Measurements from ENCODE around the gene SENP5.
"Not testable (repeated sequence)": the region's sequence is repeated elsewhere in the genome, so short reads cannot be mapped to it uniquely, and the experiment has no call there.

The SENP5 gene

DNA sequence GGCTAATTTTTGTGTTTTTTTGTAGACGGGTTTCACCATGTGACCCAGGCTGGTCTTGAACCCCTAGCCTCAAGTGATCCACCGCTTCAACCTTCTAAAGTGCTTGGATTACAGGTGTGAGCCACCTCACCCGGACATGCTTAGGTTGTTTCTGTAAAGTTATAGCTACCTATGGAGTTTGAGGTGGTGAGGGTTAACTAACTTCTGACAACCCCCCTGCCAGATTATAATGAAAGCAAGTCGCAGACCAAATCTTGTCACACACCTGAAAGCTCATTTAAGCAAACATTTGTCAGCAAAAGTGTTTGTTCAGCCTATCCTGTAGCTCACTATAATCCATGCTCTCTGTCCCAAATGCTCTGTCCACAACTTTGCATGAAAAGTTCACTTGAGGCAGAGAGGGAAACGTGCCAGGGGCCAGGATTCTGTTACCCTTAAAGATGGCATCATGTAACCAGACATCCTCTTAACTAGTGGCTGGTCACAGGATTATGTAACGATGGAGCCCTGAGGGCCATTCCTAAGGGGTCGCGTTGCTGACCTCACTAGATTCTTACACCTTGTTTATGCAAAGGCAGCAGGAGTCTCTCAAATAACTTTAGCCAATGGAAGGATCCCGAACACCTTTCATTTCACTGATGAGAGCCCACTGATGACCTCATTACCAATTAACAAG, 24.1 kb upstream of the SENP5 start:
- H3K9me3 ChIP-seq (ENCODE audit: control insufficient read depth, low read length): peaks cover 3% of the 10 kb centered on the region
- H3K4me3 ChIP-seq (ENCODE audit: insufficient read depth, low read depth, low read length): no peak overlapping the region
- WGBS, 2 experiments: 89 to 93% methylated on average over 9 of the region's 9 CpGs

DNA sequence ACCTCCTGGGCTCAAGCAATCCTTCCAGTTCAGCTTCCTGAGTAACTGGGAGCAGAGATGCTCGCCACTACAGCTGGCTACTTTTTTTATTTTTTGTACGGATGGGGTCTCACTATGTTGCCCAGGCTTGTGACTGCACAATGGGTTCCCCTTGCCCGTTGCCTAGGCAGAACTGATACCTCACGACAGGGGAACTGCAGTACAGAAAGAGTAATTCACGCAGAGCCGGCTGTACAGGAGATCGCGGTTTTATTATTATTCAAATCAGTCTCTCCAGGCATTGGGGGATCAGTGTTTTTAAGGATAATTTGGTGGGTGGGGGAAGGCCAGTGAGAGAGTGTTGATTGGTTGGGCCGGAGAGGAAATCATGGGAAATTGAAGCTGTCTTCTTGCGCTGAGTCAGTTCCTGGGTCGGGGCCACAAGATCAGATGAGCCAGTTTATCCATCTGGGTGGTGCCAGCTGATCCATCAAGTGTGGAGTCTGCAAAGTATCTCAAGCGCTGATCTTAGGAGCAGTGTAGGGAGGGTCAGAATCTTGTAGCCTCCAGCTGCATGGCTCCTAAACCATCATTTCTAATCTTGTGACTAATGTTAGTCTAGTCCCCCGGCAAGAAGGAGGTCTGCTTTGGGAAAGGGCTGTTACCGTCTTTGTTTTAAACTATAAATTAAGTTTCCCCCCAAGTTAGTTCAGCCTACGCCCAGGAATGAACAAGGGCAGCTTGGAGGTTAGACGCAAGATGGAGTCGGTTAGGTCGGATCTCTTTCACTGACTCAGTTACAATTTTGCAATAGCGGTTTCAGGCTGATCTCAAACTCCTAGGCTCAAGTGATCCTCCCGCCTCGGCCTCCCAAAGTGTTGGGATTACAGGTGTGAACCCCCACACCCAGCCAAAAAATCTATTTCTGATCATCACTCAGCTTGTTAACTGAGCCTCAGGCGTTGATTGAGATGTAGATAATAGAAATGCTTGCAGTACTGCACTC, 23.2 kb upstream of the SENP5 start:
- not testable (repeated sequence) for H3K36me3 ChIP-seq (ENCODE audit: control insufficient read depth, insufficient read depth, low read length)
- WGBS, 2 experiments: 89 to 91% methylated on average over 18 to 19 of the region's 22 CpGs

More for the DNA sequence above, 24.1 kb upstream of the SENP5 start:
- H3K27me3 ChIP-seq (ENCODE audit: control insufficient read depth, insufficient read depth, low read length, poor library complexity, severe bottlenecking): no peaks in the 10 kb centered on the region
- H3K4me1 ChIP-seq (ENCODE audit: control insufficient read depth, insufficient read depth, low read length): no peaks in the 10 kb centered on the region
- H3K27ac ChIP-seq (ENCODE audit: insufficient read depth, low read depth, low read length, poor library complexity, severe bottlenecking): no peak overlapping the region
- no peaks in the 10 kb centered on the region for H3K36me3 ChIP-seq (ENCODE audit: control insufficient read depth, insufficient read depth, low read length)

DNA sequence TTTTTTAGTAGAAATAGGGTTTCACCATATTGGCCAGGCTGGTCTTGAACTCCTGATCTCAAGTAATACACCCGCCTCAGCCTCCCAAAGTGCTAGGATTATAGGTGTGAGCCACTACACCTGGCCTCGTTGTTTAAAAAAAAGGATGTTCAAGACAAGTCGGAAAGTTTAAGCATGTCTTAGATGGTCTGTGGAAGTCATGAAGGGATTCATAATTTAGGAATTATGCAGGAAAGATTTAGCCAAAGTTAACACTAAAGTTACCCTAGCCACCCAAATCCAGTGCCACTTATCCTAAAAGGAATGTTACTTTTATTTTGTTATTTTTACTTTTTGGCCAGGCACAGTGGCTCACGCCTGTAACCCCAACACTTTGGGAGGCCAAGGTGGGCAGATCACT, 19.3 kb upstream of the SENP5 start:
- H3K4me1 ChIP-seq (ENCODE audit: control insufficient read depth, insufficient read depth, low read length); H3K27ac ChIP-seq (ENCODE audit: insufficient read depth, low read depth, low read length, poor library complexity, severe bottlenecking); H3K27me3 ChIP-seq (ENCODE audit: control insufficient read depth, insufficient read depth, low read length, poor library complexity, severe bottlenecking); H3K36me3 ChIP-seq (ENCODE audit: control insufficient read depth, insufficient read depth, low read length); H3K9me3 ChIP-seq (ENCODE audit: control insufficient read depth, low read length); H3K4me3 ChIP-seq (ENCODE audit: insufficient read depth, low read depth, low read length): not testable (repeated sequence)
- WGBS, 2 experiments: 79 to 85% methylated on average over 4 of the region's 4 CpGs

More for the DNA sequence above, 23.2 kb upstream of the SENP5 start:
- H3K27me3 ChIP-seq (ENCODE audit: control insufficient read depth, insufficient read depth, low read length, poor library complexity, severe bottlenecking); H3K4me1 ChIP-seq (ENCODE audit: control insufficient read depth, insufficient read depth, low read length); H3K27ac ChIP-seq (ENCODE audit: insufficient read depth, low read depth, low read length, poor library complexity, severe bottlenecking); H3K4me3 ChIP-seq (ENCODE audit: insufficient read depth, low read depth, low read length); H3K9me3 ChIP-seq (ENCODE audit: control insufficient read depth, low read length): not testable (repeated sequence)

DNA sequence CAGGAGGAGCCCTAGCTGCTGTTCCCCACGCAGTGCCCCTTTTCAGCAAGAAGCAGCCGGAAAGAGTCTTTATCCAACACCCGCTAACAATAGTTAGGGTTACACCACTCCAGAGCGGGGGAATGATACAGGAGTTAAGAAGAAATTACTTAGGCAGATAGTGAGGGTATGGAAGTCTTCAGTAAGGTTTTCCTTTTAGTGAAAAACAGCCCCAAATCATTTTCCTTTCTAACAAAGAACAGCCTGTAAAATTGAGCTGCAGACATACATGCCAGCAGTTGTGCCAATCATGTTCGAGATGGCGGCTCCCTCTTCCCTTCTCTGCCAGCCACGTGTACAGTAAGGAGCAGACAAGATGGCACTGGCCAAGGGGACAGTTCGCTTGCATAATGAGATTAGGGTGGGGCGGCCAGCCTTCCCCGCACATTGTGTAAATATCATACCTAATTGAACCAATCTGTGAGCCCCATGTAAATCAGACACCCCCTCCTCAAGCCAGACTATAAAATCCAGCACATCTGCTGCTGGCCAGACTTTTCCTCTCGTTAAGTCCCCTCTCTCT, 18.5 kb upstream of the SENP5 start:
- Histone ChIP-seq H3K27me3 (ENCODE audit: control insufficient read depth, insufficient read depth, low read length, poor library complexity, severe bottlenecking) (no peaks in the 10 kb centered on the region), H3K9me3 (ENCODE audit: control insufficient read depth, low read length) (peaks cover 3% of the 10 kb centered on the region), H3K4me1 (ENCODE audit: control insufficient read depth, insufficient read depth, low read length) (no peaks in the 10 kb centered on the region), H3K4me3 (ENCODE audit: insufficient read depth, low read depth, low read length) (no peak overlapping the region), H3K36me3 (ENCODE audit: control insufficient read depth, insufficient read depth, low read length) (no peaks in the 10 kb centered on the region), H3K27ac (ENCODE audit: insufficient read depth, low read depth, low read length, poor library complexity, severe bottlenecking) (no peak overlapping the region)
- WGBS, 2 experiments: 80 to 84% methylated on average over 11 of the region's 11 CpGs

DNA sequence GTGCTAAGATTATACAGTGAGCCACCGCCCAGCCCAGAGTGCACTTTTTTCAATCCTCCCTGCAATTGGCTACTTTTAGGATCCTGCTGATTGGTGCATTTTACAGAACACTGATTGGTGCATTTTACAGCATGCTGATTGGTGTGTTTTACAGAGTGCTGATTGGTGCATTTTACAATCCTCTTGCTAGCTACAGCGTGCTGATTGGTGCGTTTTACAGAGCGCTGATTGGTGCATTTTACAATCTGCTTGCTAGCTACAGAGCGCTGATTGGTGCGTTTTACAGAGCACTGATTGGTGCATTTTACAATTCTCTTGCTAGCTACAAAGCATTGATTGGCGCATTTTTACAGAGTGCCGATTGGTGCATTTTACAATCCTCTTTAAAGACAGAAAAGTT, 4.7 kb upstream of the SENP5 start:
- H3K27ac ChIP-seq (ENCODE audit: insufficient read depth, low read depth, low read length, poor library complexity, severe bottlenecking); H3K36me3 ChIP-seq (ENCODE audit: control insufficient read depth, insufficient read depth, low read length); H3K4me3 ChIP-seq (ENCODE audit: insufficient read depth, low read depth, low read length); H3K27me3 ChIP-seq (ENCODE audit: control insufficient read depth, insufficient read depth, low read length, poor library complexity, severe bottlenecking); H3K4me1 ChIP-seq (ENCODE audit: control insufficient read depth, insufficient read depth, low read length); H3K9me3 ChIP-seq (ENCODE audit: control insufficient read depth, low read length): not testable (repeated sequence)
- 91 to 94% methylated on average over 8 of the region's 8 CpGs for WGBS, 2 experiments

DNA sequence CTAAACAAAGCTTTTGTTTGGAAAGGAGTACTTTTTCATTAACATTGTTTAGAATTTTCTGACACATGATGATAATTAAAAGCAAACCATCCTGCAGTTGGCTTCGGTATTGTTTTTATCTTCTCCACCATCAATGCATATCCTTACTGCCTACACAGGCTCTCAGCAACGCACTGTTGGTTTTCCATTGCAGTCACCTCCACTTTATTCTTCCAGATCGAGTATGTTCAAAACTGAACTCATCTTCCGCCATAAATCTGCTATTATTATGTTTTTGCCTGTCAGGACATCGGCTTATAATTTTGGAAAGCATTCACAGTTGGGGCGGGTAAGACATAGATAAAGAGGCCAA, 589 bp upstream of the SENP5 start:
- WGBS, 2 experiments: 63 to 65% methylated on average over 6 of the region's 6 CpGs
- Histone ChIP-seq H3K27ac (ENCODE audit: insufficient read depth, low read depth, low read length, poor library complexity, severe bottlenecking) (peak overlapping the region; percentile 89), H3K27me3 (ENCODE audit: control insufficient read depth, insufficient read depth, low read length, poor library complexity, severe bottlenecking) (no peaks in the 10 kb centered on the region), H3K4me3 (ENCODE audit: insufficient read depth, low read depth, low read length) (peak overlapping the region; percentile 92), H3K4me1 (ENCODE audit: control insufficient read depth, insufficient read depth, low read length) (peaks cover 4% of the 10 kb centered on the region), H3K36me3 (ENCODE audit: control insufficient read depth, insufficient read depth, low read length) (no peaks in the 10 kb centered on the region), H3K9me3 (ENCODE audit: control insufficient read depth, low read length) (no peaks in the 10 kb centered on the region)

DNA sequence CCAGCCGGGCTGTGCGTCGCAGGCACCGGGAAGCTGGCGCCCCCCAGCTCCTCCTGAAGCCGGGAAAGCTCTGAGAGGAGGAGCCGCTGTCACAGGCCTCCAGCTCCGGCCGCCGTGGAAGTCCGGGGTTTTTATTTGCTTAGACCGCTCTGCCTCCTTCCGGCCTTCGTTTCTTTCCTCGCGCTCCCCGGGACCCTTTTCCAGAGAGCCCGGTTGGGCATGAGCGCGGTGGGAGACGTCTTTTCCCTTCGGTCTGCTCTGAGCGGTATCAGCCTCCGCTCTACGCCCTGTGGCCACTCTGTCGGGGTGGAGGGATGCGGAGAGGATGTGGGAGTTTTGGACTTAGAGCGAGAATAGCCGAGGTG, 559 bp downstream of the SENP5 start:
- WGBS, 2 experiments: 1% methylated on average over 29 of the region's 29 CpGs
- Histone ChIP-seq H3K27me3 (ENCODE audit: control insufficient read depth, insufficient read depth, low read length, poor library complexity, severe bottlenecking) (no peaks in the 10 kb centered on the region), H3K36me3 (ENCODE audit: control insufficient read depth, insufficient read depth, low read length) (no peaks in the 10 kb centered on the region), H3K4me3 (ENCODE audit: insufficient read depth, low read depth, low read length) (peak overlapping the region; percentile 92), H3K4me1 (ENCODE audit: control insufficient read depth, insufficient read depth, low read length) (peaks cover 4% of the 10 kb centered on the region), H3K27ac (ENCODE audit: insufficient read depth, low read depth, low read length, poor library complexity, severe bottlenecking) (peak overlapping the region; percentile 80), H3K9me3 (ENCODE audit: control insufficient read depth, low read length) (no peaks in the 10 kb centered on the region)

DNA sequence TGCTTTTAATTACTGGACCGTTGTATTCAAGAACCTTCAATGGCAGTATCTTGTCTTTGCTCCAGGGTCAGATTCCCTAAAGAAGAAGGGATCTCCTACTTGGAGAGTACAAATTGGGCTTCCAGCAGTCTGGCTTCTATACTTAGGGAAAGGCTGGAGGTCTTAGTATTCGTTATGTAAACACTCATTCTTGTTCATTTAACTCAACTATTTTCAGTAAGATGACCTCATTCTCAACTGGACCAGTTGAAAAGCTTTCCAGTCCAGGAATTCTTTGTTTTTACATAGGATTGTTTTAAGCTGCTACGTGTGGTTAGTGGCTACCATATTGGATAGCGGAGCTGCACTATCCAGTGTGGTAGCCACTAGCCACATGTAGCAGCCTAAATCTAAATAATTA, 4.6 kb downstream of the SENP5 start:
- Histone ChIP-seq H3K27ac (ENCODE audit: insufficient read depth, low read depth, low read length, poor library complexity, severe bottlenecking) (no peak overlapping the region), H3K4me3 (ENCODE audit: insufficient read depth, low read depth, low read length) (no peak overlapping the region), H3K4me1 (ENCODE audit: control insufficient read depth, insufficient read depth, low read length) (peaks cover under 1% of the 10 kb centered on the region), H3K27me3 (ENCODE audit: control insufficient read depth, insufficient read depth, low read length, poor library complexity, severe bottlenecking) (no peaks in the 10 kb centered on the region), H3K36me3 (ENCODE audit: control insufficient read depth, insufficient read depth, low read length) (no peaks in the 10 kb centered on the region), H3K9me3 (ENCODE audit: control insufficient read depth, low read length) (no peaks in the 10 kb centered on the region)
- WGBS, 2 experiments: 95 to 96% methylated on average over 4 of the region's 4 CpGs

DNA sequence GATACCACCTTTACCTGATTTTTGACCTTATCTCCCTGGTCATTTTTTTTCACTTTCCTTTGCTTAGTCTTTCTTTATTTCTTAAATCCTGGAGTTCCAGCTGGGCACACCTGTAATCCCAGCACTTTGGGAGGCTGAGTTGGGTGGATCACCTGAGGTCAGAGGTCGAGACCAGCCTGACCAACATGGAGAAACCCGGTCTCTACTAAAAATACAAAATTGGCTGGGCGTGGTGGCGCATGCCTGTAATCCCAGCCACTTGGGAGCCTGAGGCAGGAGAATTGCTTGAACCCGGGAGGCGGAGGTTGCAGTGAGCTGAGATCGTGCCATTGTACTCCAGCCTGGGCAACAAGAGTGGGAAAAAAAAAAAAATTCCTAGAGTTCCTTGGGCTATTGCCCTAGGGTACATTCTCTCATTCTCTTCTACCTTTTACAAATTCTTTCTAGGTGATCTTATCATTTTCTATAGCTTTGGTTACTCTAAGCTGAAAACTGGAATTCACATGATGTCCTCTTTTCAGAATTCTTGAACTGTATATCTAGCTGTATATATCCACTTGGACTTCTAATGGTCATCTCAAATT, 6.9 kb downstream of the SENP5 start:
- H3K27me3 ChIP-seq (ENCODE audit: control insufficient read depth, insufficient read depth, low read length, poor library complexity, severe bottlenecking); H3K27ac ChIP-seq (ENCODE audit: insufficient read depth, low read depth, low read length, poor library complexity, severe bottlenecking): not testable (repeated sequence)

DNA sequence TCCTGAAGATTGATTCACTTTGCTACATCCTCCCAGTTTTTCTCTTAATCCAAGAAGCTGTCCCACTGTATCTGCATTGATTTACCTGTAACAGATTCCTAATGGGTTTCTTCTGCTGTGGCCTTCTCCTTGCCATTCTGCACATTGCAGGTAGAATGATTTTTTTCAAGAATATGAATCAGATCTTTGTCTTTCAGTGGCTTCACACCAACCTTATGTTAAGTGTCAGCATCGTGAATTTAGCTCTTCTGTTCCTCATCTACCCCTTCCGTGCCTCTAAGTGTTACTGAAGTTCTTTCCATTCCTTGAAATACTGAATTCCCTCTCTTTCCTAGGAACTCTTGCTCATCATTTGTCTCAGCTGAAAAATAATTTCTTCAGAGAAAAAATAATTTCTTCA, 7.5 kb downstream of the SENP5 start:
- WGBS, 2 experiments: 94 to 98% methylated on average over 2 of the region's 2 CpGs
- Histone ChIP-seq H3K4me1 (ENCODE audit: control insufficient read depth, insufficient read depth, low read length) (no peaks in the 10 kb centered on the region), H3K9me3 (ENCODE audit: control insufficient read depth, low read length) (no peaks in the 10 kb centered on the region), H3K4me3 (ENCODE audit: insufficient read depth, low read depth, low read length) (no peak overlapping the region), H3K27me3 (ENCODE audit: control insufficient read depth, insufficient read depth, low read length, poor library complexity, severe bottlenecking) (no peaks in the 10 kb centered on the region), H3K36me3 (ENCODE audit: control insufficient read depth, insufficient read depth, low read length) (no peaks in the 10 kb centered on the region), H3K27ac (ENCODE audit: insufficient read depth, low read depth, low read length, poor library complexity, severe bottlenecking) (no peak overlapping the region)

More for the DNA sequence above, 6.9 kb downstream of the SENP5 start:
- not testable (repeated sequence) for H3K4me3 ChIP-seq (ENCODE audit: insufficient read depth, low read depth, low read length); H3K9me3 ChIP-seq (ENCODE audit: control insufficient read depth, low read length); H3K4me1 ChIP-seq (ENCODE audit: control insufficient read depth, insufficient read depth, low read length); H3K36me3 ChIP-seq (ENCODE audit: control insufficient read depth, insufficient read depth, low read length)
- WGBS, 2 experiments: 93 to 96% methylated on average over 7 of the region's 7 CpGs

Data from ectodermal cell (in vitro differentiated cells).